HEK293 (cell line): ENCODE measurements around the gene FGF22.

Source experiments
- GFI1B ChIP-seq: fragments of 450-650 bp; formaldehyde crosslinking; IDR thresholded peaks from 2 replicates; pipeline ENCODE4 v1.5.1; 2016; ENCODE audit warnings: missing biosample characterization, missing genetic modification characterization
- GLIS1 ChIP-seq: fragments of 450-650 bp; formaldehyde crosslinking; IDR thresholded peaks from 2 replicates; pipeline ENCODE4 v1.5.1; 2016; ENCODE audit warnings: missing biosample characterization, missing genetic modification characterization
- KLF1 ChIP-seq: fragments of 450-650 bp; formaldehyde crosslinking; IDR thresholded peaks from 2 replicates; pipeline ENCODE4 v1.5.1; 2016; ENCODE audit warnings: missing biosample characterization, missing genetic modification characterization
- KLF10 ChIP-seq: fragments of 450-650 bp; IDR thresholded peaks from 2 replicates; pipeline ENCODE4 v1.5.1; 2018; ENCODE audit warnings: missing biosample characterization, mild to moderate bottlenecking, missing genetic modification characterization
- KLF16 ChIP-seq: fragments of 450-650 bp; formaldehyde crosslinking; IDR thresholded peaks from 2 replicates; pipeline ENCODE4 v1.5.1; 2017; ENCODE audit warnings: missing biosample characterization, missing genetic modification characterization
- KLF17 ChIP-seq: fragments of 450-650 bp; formaldehyde crosslinking; IDR thresholded peaks from 2 replicates; pipeline ENCODE4 v1.5.1; 2016; ENCODE audit warnings: missing biosample characterization, missing genetic modification characterization
- KLF8 ChIP-seq: fragments of 450-650 bp; formaldehyde crosslinking; IDR thresholded peaks from 2 replicates; pipeline ENCODE4 v1.5.1; 2016; ENCODE audit warnings: missing biosample characterization, missing genetic modification characterization
- OVOL3 ChIP-seq: fragments of 450-650 bp; formaldehyde crosslinking; IDR thresholded peaks from 2 replicates; pipeline ENCODE4 v1.5.1; 2016; ENCODE audit warnings: missing biosample characterization, missing genetic modification characterization
- PATZ1 ChIP-seq: fragments of 450-650 bp; formaldehyde crosslinking; IDR thresholded peaks from 2 replicates; pipeline ENCODE4 v1.5.1; 2016; ENCODE audit warnings: missing biosample characterization, missing genetic modification characterization
- SP2 ChIP-seq: fragments of 450-650 bp; formaldehyde crosslinking; IDR thresholded peaks from 2 replicates; pipeline ENCODE4 v1.5.1; 2016; ENCODE audit warnings: missing biosample characterization, missing genetic modification characterization
- SP3 ChIP-seq: fragments of 450-650 bp; formaldehyde crosslinking; IDR thresholded peaks from 2 replicates; pipeline ENCODE4 v1.5.1; 2016; ENCODE audit warnings: missing biosample characterization, missing genetic modification characterization
- SP7 ChIP-seq: fragments of 450-650 bp; formaldehyde crosslinking; IDR thresholded peaks from 2 replicates; pipeline ENCODE4 v1.5.1; 2016; ENCODE audit warnings: missing biosample characterization, missing genetic modification characterization
- WT1 ChIP-seq: fragments of 450-650 bp; formaldehyde crosslinking; IDR thresholded peaks from 2 replicates; pipeline ENCODE4 v1.5.1; 2016; ENCODE audit warnings: missing biosample characterization, missing genetic modification characterization
- YY2 ChIP-seq: fragments of 450-650 bp; formaldehyde crosslinking; IDR thresholded peaks from 2 replicates; pipeline ENCODE4 v1.5.1; 2016; ENCODE audit warnings: missing biosample characterization, missing genetic modification characterization
- ZBTB26 ChIP-seq: fragments of 450-650 bp; formaldehyde crosslinking; optimal IDR thresholded peaks from 2 replicates; pipeline ENCODE3; 2016; ENCODE audit warnings: missing biosample characterization, mild to moderate bottlenecking, missing genetic modification characterization
- ZBTB7A ChIP-seq: fragments of 450-650 bp; formaldehyde crosslinking; IDR thresholded peaks from 2 replicates; pipeline ENCODE4 v1.5.1; 2016; ENCODE audit warnings: low read depth, missing biosample characterization, missing genetic modification characterization
- ZBTB8A ChIP-seq: fragments of 450-650 bp; formaldehyde crosslinking; IDR thresholded peaks from 2 replicates; pipeline ENCODE4 v1.5.1; 2016; ENCODE audit warnings: missing biosample characterization, missing genetic modification characterization
- ZEB2 ChIP-seq: fragments of 450-650 bp; formaldehyde crosslinking; IDR thresholded peaks from 2 replicates; pipeline ENCODE4 v1.5.1; 2016; ENCODE audit warnings: missing biosample characterization, missing genetic modification characterization
- ZNF10 ChIP-seq: fragments of 450-650 bp; formaldehyde crosslinking; IDR thresholded peaks from 2 replicates; pipeline ENCODE4 v1.5.1; 2017; ENCODE audit warnings: missing biosample characterization, missing genetic modification characterization
- ZNF112 ChIP-seq: fragments of 450-650 bp; formaldehyde crosslinking; IDR thresholded peaks from 2 replicates; pipeline ENCODE4 v1.5.0; 2017; ENCODE audit warnings: missing biosample characterization, missing genetic modification characterization
- ZNF223 ChIP-seq: fragments of 450-650 bp; formaldehyde crosslinking; IDR thresholded peaks from 2 replicates; pipeline ENCODE4 v1.5.1; 2016; ENCODE audit warnings: missing biosample characterization, missing genetic modification characterization
- ZNF324 ChIP-seq: fragments of 450-650 bp; formaldehyde crosslinking; IDR thresholded peaks from 2 replicates; pipeline ENCODE4 v1.5.1; 2016; ENCODE audit warnings: missing biosample characterization, missing genetic modification characterization
- ZNF350 ChIP-seq: fragments of 450-650 bp; formaldehyde crosslinking; IDR thresholded peaks from 2 replicates; pipeline ENCODE4 v1.5.0; 2017; ENCODE audit warnings: missing biosample characterization, mild to moderate bottlenecking, missing genetic modification characterization
- ZNF433 ChIP-seq: fragments of 450-650 bp; formaldehyde crosslinking; IDR thresholded peaks from 2 replicates; pipeline ENCODE4 v1.5.1; 2016; ENCODE audit warnings: missing biosample characterization, missing genetic modification characterization, low read depth
- ZNF473 ChIP-seq: fragments of 450-650 bp; formaldehyde crosslinking; IDR thresholded peaks from 2 replicates; pipeline ENCODE4 v1.5.1; 2017; ENCODE audit warnings: missing biosample characterization, missing genetic modification characterization
- ZNF530 ChIP-seq: fragments of 450-650 bp; formaldehyde crosslinking; IDR thresholded peaks from 2 replicates; pipeline ENCODE4 v1.5.1; 2016; ENCODE audit warnings: low read depth, missing biosample characterization, missing genetic modification characterization
- ZNF555 ChIP-seq: fragments of 450-650 bp; formaldehyde crosslinking; conservative IDR thresholded peaks from 2 replicates; pipeline ENCODE4 v1.5.1; 2017; ENCODE audit warnings: missing biosample characterization, mild to moderate bottlenecking, missing genetic modification characterization, inconsistent platforms
- ZNF560 ChIP-seq: fragments of 450-650 bp; formaldehyde crosslinking; IDR thresholded peaks from 2 replicates; pipeline ENCODE4 v1.5.1; 2017; ENCODE audit warnings: missing biosample characterization, missing genetic modification characterization, borderline replicate concordance
- ZNF585B ChIP-seq: fragments of 450-650 bp; formaldehyde crosslinking; IDR thresholded peaks from 2 replicates; pipeline ENCODE4 v1.5.1; 2016; ENCODE audit warnings: missing biosample characterization, missing genetic modification characterization
- ZNF624 ChIP-seq: fragments of 450-650 bp; formaldehyde crosslinking; IDR thresholded peaks from 2 replicates; pipeline ENCODE4 v1.5.1; 2017; ENCODE audit warnings: missing biosample characterization, missing genetic modification characterization
- ZNF626 ChIP-seq: fragments of 450-650 bp; sonication (Bioruptor Pico); formaldehyde crosslinking; IDR thresholded peaks from 2 replicates; pipeline ENCODE4 v1.5.1; 2018; ENCODE audit warnings: missing biosample characterization, missing genetic modification characterization, inconsistent platforms
- ZNF654 ChIP-seq: fragments of 450-650 bp; formaldehyde crosslinking; IDR thresholded peaks from 2 replicates; pipeline ENCODE4 v1.5.1; 2016; ENCODE audit warnings: low read depth, missing biosample characterization, missing genetic modification characterization
- ZNF777 ChIP-seq: fragments of 450-650 bp; formaldehyde crosslinking; IDR thresholded peaks from 2 replicates; pipeline ENCODE4 v1.5.1; 2017; ENCODE audit warnings: missing biosample characterization, missing genetic modification characterization, borderline replicate concordance
- ZSCAN30 ChIP-seq: fragments of 450-650 bp; IDR thresholded peaks from 2 replicates; pipeline ENCODE4 v1.5.1; 2018; ENCODE audit warnings: missing biosample characterization, mild to moderate bottlenecking, missing genetic modification characterization, moderate library complexity
- TF ChIP-seq, protein P1 (sequence below): fragments of 450-650 bp; formaldehyde crosslinking; IDR thresholded peaks from 2 replicates; pipeline ENCODE4 v1.5.1; 2016; ENCODE audit warnings: missing biosample characterization, missing genetic modification characterization

Gene FGF22

DNA sequence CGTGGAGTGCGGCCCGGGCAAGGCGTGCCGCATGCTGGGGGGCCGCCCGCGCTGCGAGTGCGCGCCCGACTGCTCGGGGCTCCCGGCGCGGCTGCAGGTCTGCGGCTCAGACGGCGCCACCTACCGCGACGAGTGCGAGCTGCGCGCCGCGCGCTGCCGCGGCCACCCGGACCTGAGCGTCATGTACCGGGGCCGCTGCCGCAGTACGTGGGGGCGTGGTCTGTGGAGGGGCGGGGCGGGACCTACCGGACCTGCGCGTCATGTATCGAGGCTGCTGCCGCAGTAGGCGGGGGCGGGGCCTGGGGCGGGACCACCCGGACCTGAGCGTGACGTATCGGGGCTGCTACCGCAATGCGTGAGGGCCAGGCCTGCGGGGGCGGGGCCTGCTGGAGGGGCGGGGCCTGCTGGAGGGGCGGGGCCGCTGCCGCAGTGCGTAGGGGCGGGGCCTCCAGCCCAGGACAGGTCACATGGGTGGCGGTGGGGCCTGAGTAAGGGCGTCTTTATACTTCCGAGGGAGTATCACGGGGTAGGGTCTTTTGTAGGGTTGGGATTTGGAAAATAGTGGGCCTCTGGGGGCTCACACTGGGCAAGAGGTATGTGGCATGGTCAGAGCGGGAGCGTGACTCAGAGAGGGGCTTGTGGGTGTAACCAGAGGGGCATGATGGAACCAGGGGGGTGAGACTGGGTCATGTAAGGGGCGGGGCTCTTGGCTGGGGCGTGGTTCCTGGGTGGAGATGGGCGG is 40.8 kb downstream of the FGF22 start (continued):
- no peak for TF ChIP-seq ZNF777 (tag by site-specific recombination)
- peak; percentile 50; the same call in 1 of the 2 replicates for TF ChIP-seq SP7 (tag by site-specific recombination)
- TF ChIP-seq ZNF350 (tag by site-specific recombination) = no peak
- no peak for TF ChIP-seq ZNF433 (tag by site-specific recombination)
- no peak for TF ChIP-seq OVOL3
- no peak for TF ChIP-seq ZNF530 (tag by site-specific recombination)
- TF ChIP-seq ZNF626 (tag by site-specific recombination) = no peak
- no peak for TF ChIP-seq YY2 (tag by site-specific recombination)
- TF ChIP-seq ZNF324 (tag by site-specific recombination) = no peak
- no peak for TF ChIP-seq ZNF560 (tag by site-specific recombination)
- TF ChIP-seq ZNF10 (tag by site-specific recombination) = no peak
- TF ChIP-seq GFI1B = no peak
- peak; percentile 98 for TF ChIP-seq PATZ1 (tag by site-specific recombination)
- no peak for TF ChIP-seq ZNF555 (tag by site-specific recombination)
- 0 out of 2 replicates have a peak, but pooled peaks have one; percentile 21 for TF ChIP-seq WT1 (tag by site-specific recombination)
- peak; percentile 98 for TF ChIP-seq KLF8 (tag by site-specific recombination)
- TF ChIP-seq KLF16 = peak; percentile 84
- TF ChIP-seq KLF1 (tag by site-specific recombination) = peak; percentile 98
- peak; percentile 57 for TF ChIP-seq ZBTB26
- 0 out of 2 replicates have a peak, but pooled peaks have one; percentile 34 for TF ChIP-seq ZEB2
- TF ChIP-seq, protein P1, sequence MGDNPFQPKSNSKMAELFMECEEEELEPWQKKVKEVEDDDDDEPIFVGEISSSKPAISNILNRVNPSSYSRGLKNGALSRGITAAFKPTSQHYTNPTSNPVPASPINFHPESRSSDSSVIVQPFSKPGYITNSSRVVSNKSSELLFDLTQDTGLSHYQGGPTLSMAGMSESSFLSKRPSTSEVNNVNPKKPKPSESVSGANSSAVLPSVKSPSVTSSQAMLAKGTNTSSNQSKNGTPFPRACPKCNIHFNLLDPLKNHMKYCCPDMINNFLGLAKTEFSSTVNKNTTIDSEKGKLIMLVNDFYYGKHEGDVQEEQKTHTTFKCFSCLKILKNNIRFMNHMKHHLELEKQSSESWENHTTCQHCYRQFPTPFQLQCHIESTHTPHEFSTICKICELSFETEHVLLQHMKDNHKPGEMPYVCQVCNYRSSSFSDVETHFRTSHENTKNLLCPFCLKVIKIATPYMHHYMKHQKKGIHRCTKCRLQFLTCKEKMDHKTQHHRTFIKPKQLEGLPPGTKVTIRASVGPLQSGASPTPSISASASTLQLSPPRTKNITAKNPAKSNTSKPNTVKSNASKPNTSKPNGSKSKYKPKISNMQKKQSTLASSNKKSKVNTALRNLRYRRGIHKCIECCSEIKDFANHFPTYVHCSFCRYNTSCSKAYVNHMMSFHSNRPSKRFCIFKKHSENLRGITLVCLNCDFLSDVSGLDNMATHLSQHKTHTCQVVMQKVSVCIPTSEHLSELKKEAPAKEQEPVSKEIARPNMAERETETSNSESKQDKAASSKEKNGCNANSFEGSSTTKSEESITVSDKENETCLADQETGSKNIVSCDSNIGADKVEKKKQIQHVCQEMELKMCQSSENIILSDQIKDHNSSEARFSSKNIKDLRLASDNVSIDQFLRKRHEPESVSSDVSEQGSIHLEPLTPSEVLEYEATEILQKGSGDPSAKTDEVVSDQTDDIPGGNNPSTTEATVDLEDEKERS (tag by site-specific recombination) = no peak
- TF ChIP-seq SP3 (tag by site-specific recombination) = peak; percentile 92
- TF ChIP-seq SP2 = peak; percentile 75
- TF ChIP-seq GLIS1 (tag by site-specific recombination) = peak; percentile 45
- peak; percentile 60; the same call in 1 of the 2 replicates for TF ChIP-seq ZSCAN30 (tag by site-specific recombination)
- no peak for TF ChIP-seq ZNF223
- peak; percentile 80; the same call in 1 of the 2 replicates for TF ChIP-seq ZBTB7A (tag by site-specific recombination)
- TF ChIP-seq KLF10 = peak; percentile 58
- 0 out of 2 replicates have a peak, but pooled peaks have one; percentile 37 for TF ChIP-seq ZBTB8A (tag by site-specific recombination)
- no peak for TF ChIP-seq ZNF585B (tag by site-specific recombination)
- TF ChIP-seq ZNF473 = no peak
- no peak for TF ChIP-seq ZNF112
- TF ChIP-seq ZNF624 (tag by site-specific recombination) = no peak
- TF ChIP-seq ZNF654 = no peak
- peak; percentile 51; the same call in 1 of the 2 replicates for TF ChIP-seq KLF17 (tag by site-specific recombination)
